ENCODE data around the gene UQCRC2.

GRCh38 chr16:21964353-21964752, 11.2 kb downstream of the UQCRC2 start:
- no peak for TF ChIP-seq POLR2A (IDR thresholded peaks at IDR 0.05)
- TF ChIP-seq, protein P1, sequence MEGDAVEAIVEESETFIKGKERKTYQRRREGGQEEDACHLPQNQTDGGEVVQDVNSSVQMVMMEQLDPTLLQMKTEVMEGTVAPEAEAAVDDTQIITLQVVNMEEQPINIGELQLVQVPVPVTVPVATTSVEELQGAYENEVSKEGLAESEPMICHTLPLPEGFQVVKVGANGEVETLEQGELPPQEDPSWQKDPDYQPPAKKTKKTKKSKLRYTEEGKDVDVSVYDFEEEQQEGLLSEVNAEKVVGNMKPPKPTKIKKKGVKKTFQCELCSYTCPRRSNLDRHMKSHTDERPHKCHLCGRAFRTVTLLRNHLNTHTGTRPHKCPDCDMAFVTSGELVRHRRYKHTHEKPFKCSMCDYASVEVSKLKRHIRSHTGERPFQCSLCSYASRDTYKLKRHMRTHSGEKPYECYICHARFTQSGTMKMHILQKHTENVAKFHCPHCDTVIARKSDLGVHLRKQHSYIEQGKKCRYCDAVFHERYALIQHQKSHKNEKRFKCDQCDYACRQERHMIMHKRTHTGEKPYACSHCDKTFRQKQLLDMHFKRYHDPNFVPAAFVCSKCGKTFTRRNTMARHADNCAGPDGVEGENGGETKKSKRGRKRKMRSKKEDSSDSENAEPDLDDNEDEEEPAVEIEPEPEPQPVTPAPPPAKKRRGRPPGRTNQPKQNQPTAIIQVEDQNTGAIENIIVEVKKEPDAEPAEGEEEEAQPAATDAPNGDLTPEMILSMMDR (IDR thresholded peaks at IDR 0.05): no peak

All from adrenal gland (tissue), 5 donors.